Panc1 (cell line): Measurements from ENCODE around the gene MRGPRD.

Experiments used
- CTCF ChIP-seq: fragments of 450-650 bp; IDR thresholded peaks from 2 replicates; pipeline ENCODE4 v1.5.1; 2017; ENCODE audit warnings: mild to moderate bottlenecking
- POLR2AphosphoS5 ChIP-seq: IDR thresholded peaks from 2 replicates; pipeline ENCODE4 v1.6.1; 2012; ENCODE audit warnings: mild to moderate bottlenecking, low read depth, low read length, moderate library complexity
- REST ChIP-seq, 2 experiments: IDR thresholded peaks; 2 replicates each; pipeline ENCODE4 v1.6.1; 2011 to 2012; ENCODE audit warnings: low read depth in 2 of 2, control low read depth in 1 of 2, low read length in 1 of 2, mild to moderate bottlenecking in 1 of 2, moderate library complexity in 1 of 2; ENCODE audit not compliant: insufficient read depth in 1 of 2
- SIN3A ChIP-seq: IDR thresholded peaks from 2 replicates; pipeline ENCODE4 v1.6.1; 2012; ENCODE audit warnings: low read depth, mild to moderate bottlenecking, low read length, moderate library complexity, borderline replicate concordance; ENCODE audit not compliant: insufficient read depth
- TCF7L2 ChIP-seq: IDR thresholded peaks from 2 replicates; pipeline ENCODE4 v1.6.1; 2011; ENCODE audit warnings: mild to moderate bottlenecking, low read depth, low read length, inconsistent platforms

DNA sequence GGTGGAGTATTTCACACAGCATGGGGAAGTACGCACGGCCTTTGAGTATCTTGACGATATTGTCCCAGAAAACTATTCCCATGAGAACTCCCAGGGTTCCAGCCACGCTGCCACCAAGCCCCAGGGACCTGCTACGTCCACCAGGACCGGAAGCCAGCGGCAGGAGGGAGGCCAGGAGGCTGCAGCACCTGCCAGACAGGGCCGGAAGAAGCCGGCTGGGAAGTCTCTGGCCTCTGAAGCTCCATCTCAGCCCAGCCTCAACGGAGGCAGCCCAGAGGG is 44.5 kb downstream of the MRGPRD start:
- no peak for TF ChIP-seq REST (IDR thresholded peaks at IDR 0.05; ENCODE audit: insufficient read depth in 1 of 2, low read depth in 2 of 2, low read length in 1 of 2)
- no peak for TF ChIP-seq CTCF
- TF ChIP-seq POLR2AphosphoS5 = no peak
- no peak for TF ChIP-seq SIN3A
- no peak for TF ChIP-seq TCF7L2
